ENCODE results near the gene KCNJ11.

GRCh38 chr11:17350455-17351171 is 37.8 kb downstream of the KCNJ11 start:
- TF ChIP-seq POLR2A (IDR thresholded peaks at IDR 0.05; ENCODE audit: low read depth, low read length) (no peak), POLR2AphosphoS5 (IDR thresholded peaks at IDR 0.05; ENCODE audit: low read depth, low read length) (no peak), TAF1 (IDR thresholded peaks at IDR 0.05; ENCODE audit: borderline replicate concordance, low read depth, low read length) (no peak)

All from GM12892 (cell line).